HAP-1 (cell line): ENCODE data around the gene SUMF2.
"Not testable (repeated sequence)": the region's sequence is repeated elsewhere in the genome, so short reads cannot be mapped to it uniquely, and the experiment has no call there.

Experiments
- DNase-seq, 2 experiments: peaks; one replicate each; pipeline ENCODE4 v3.0.0-alpha.2; 2016 to 2020; ENCODE audit warnings: low spot score in 2 of 2
- H3K27me3 ChIP-seq: fragments of 250-450 bp; sonication (Bioruptor Pico); 2 replicates; pipeline ENCODE4 v1.5.1; 2020; ENCODE audit warnings: low read depth, mild to moderate bottlenecking, moderate library complexity
- H3K36me3 ChIP-seq: fragments of 250-450 bp; sonication (Bioruptor Pico); replicated peaks from 2 replicates; pipeline ENCODE4 v1.5.1; 2020; ENCODE audit warnings: mild to moderate bottlenecking
- H3K4me1 ChIP-seq: fragments of 250-450 bp; sonication (Bioruptor Pico); 2 replicates; pipeline ENCODE4 v1.5.1; 2020; ENCODE audit warnings: mild to moderate bottlenecking
- H3K4me3 ChIP-seq: fragments of 250-450 bp; sonication (Bioruptor Pico); 2 replicates; pipeline ENCODE4 v1.5.1; 2020; ENCODE audit warnings: mild to moderate bottlenecking, moderate library complexity
- H3K9me3 ChIP-seq: fragments of 250-450 bp; sonication (Bioruptor Pico); 2 replicates; pipeline ENCODE4 v1.5.1; 2020; ENCODE audit warnings: mild to moderate bottlenecking, moderate library complexity
- in situ Hi-C: fragments of 300-500 bp; cut with MboI; formaldehyde crosslinking; loops from 3 replicates; pipeline ENCODE4 v1.14.3; 2020; ENCODE audit warnings: low sequenced_read_pairs, inconsistent platforms, mixed read lengths

SUMF2 gene

DNA sequence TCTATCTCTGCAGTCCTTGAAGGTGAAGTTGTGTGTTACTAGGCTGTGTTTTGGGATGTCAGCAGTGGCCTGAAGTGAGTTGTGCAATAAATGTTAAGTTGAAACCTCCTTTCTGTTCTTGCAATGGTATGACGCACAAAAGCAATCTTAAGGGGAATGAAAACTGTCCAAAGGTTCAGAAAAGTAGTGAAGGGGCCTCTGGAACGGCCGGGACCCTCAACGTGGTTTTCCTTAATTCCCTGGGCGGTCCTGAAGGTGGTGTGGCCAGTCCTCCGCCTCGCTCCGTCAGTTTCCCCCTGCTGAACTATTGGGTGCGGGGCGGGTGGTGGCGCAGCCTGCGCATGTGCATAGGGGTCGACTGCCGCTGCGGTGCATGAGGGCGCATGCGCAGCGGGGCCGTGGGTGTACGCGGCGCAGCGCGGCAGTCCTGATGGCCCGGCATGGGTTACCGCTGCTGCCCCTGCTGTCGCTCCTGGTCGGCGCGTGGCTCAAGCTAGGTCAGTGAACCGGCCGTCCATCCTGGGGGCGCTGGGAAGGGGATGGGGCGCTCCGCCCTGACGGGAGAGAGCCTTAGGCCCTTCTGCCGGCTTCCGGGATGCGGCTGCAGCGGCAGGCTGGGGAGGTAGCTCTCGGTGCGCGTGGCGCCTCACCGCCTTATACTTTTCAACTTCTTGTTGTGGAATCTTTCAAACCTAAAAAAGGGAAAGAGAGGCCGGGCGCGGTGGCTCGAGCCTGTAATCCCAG, at the start of gene SUMF2:
Gene SUMF2, plus strand, starts transcription at position 405 of the 744 bp plus-strand sequence. Its CDS starts 26 bp downstream, at position 431.
- peak within 1 kb of the TSS; percentile 77 for H3K4me3 ChIP-seq
- H3K9me3 ChIP-seq: no peaks in the 10 kb centered on the region
- peak; percentile 80 to 93 for DNase-seq
- H3K36me3 ChIP-seq: peaks cover 51% of the 10 kb centered on the region
- peaks cover 8% of the 10 kb centered on the region for H3K4me1 ChIP-seq
- no peaks in the 10 kb centered on the region for H3K27me3 ChIP-seq
- in situ Hi-C loops: loop anchor here (5.0 kb wide), 1 partner anchor 42 kb away; no protein-coding TSS in a partner anchor

DNA sequence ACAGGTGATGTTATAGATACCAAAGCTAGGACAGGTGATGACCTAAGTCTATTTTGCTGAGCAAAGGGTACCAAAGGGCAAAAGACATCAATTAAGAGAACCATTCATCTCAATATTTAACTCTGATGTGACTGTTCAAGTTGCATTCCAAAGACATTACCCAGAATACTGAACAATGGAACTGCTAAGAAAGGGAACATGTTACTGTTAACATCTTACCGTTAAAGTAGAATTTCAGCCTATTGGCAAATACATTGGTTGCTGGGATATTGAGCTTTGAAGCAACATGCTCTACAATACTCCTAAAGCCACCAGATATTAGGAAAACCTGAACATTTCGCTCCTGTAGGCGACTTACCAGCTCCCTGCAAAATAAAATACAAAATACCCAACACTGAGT, 47.1 kb upstream of the SUMF2 start:
- H3K4me1 ChIP-seq, DNase-seq, H3K4me3 ChIP-seq, H3K9me3 ChIP-seq, H3K27me3 ChIP-seq, in situ Hi-C loops: not testable (repeated sequence)
- peaks cover 76% of the 10 kb centered on the region for H3K36me3 ChIP-seq

DNA sequence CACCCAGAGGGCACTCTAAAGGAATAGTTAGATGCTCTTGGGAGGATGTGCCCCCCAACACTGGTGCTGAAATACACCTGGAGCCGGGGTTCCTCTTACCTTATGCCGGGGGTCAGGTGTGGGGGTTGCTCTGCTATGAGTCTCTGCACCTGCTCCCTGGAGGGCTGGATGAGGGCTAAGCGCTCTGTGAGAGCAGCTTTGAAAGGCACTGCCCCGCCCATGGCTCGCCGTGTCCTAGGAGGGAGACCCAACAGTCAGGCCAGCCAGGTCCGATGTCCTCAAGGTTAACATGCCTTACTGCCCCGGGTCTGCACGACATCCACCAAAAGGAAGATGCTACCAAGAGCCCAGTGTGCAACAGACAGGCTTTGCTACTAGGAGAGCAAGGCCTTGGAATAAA, 44.6 kb upstream of the SUMF2 start:
- no peaks in the 10 kb centered on the region for H3K9me3 ChIP-seq
- in situ Hi-C loops: no loop called here
- peaks cover 62% of the 10 kb centered on the region for H3K36me3 ChIP-seq
- H3K4me3 ChIP-seq: no peak overlapping the region
- DNase-seq: no peak
- no peaks in the 10 kb centered on the region for H3K27me3 ChIP-seq
- no peaks in the 10 kb centered on the region for H3K4me1 ChIP-seq

DNA sequence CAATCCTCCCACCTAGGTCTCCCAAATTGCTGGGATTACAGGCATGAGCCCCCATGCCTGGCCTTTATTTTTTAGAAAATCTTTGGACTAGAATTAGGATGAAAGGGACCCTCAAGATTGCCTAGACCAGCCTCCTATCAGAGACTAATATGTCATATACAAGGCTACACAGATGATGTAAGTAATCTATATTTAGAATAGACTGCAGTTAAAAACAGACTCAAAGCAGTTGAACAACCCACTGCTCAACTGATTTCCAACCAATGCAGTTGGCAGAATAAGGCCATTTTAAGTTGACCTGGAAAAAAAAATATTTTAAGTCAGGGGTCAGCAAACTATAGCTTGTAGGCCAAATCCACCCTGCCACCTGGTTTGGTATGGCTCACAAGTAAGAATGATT, 40.6 kb upstream of the SUMF2 start:
- Histone ChIP-seq H3K27me3 (no peaks in the 10 kb centered on the region), H3K9me3 (no peaks in the 10 kb centered on the region), H3K36me3 (peaks cover 65% of the 10 kb centered on the region), H3K4me3 (no peak overlapping the region), H3K4me1 (no peaks in the 10 kb centered on the region)
- no peak for DNase-seq
- in situ Hi-C loops: loop anchor here (5.0 kb wide), 1 partner anchor 39 kb away; the partner anchor contains the start of gene SUMF2

DNA sequence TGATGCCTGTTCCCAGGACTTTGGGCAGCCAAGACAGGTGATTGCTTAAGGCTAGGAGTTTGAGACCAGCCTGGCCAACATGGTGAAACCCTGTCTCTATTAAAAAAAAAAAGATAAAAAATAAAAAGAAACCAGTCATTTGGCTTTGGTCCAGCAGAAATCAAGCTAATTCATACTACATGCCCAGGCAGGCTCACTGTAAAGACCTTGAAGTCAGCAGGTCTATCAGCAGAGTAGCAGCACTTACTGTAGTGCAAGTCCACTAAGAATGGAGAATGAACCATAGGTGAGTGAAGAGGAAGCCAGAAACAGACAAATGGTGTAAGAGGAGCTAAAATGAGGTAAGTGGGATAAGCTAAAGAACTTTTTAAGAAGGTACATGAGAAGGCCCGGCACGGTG, 37.5 kb upstream of the SUMF2 start:
- no peak for DNase-seq
- Histone ChIP-seq H3K4me3 (no peak overlapping the region), H3K36me3 (peaks cover 62% of the 10 kb centered on the region), H3K27me3 (no peaks in the 10 kb centered on the region), H3K9me3 (no peaks in the 10 kb centered on the region), H3K4me1 (no peaks in the 10 kb centered on the region)
- in situ Hi-C loops: no loop called here

DNA sequence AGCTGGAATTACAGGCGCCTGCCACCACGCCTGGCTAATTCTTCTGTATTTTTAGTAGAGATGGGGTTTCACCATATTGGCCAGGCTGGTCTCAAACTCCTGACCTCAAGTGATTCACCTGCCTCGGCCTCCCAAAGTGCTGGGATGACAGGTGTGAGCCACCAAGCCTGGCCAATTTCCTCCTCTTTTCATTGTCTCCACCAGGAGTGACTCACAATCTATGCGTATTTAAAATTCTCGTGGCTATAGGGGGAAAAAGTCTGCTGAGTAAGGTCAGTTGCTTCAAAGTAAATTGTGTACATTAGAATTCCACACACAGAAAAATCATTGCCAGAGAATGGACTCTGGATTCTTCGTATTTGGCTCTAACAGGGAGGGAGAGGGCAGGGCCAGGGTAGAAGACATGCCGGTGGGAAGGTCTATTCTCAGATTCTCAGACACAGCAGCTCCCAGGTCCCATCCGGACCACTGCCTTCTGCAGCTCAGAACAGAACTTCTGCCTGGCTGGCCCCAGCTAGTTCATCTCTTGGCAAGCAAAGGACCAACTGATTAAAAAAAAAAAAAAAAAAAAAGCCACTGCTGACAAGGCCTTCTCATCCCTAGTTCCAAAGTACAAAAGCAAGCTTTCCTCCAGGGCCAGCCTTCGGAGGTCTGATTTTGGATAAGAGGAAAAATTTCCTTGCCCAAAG, 35.0 kb upstream of the SUMF2 start:
- Histone ChIP-seq H3K4me3 (no peak overlapping the region), H3K27me3 (no peaks in the 10 kb centered on the region), H3K36me3 (peaks cover 58% of the 10 kb centered on the region), H3K9me3 (no peaks in the 10 kb centered on the region), H3K4me1 (no peaks in the 10 kb centered on the region)
- in situ Hi-C loops: no loop called here
- no peak for DNase-seq

DNA sequence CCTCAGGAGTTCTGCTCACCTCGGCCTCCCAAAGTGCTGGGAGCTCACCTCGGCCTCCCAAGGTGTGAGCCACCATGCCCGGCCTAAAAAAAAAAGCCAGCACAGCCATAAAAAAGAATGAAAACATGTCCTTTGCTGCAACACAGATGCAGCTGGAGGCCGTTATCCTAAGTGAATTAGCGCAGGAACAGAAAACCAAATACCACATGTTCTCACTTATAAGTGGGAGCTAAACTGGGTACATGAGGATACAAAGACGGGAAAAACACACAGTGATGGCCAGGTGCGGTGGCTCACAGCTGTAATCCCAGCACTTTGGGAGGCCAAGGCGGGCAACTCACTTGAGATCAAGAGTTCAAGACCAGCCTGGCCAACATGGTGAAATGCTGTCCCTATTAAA, 33.7 kb upstream of the SUMF2 start:
- H3K36me3 ChIP-seq: peaks cover 53% of the 10 kb centered on the region
- no peak for DNase-seq
- H3K4me1 ChIP-seq: no peaks in the 10 kb centered on the region
- H3K4me3 ChIP-seq: no peak overlapping the region
- in situ Hi-C loops: no loop called here
- no peaks in the 10 kb centered on the region for H3K27me3 ChIP-seq
- H3K9me3 ChIP-seq: no peaks in the 10 kb centered on the region

DNA sequence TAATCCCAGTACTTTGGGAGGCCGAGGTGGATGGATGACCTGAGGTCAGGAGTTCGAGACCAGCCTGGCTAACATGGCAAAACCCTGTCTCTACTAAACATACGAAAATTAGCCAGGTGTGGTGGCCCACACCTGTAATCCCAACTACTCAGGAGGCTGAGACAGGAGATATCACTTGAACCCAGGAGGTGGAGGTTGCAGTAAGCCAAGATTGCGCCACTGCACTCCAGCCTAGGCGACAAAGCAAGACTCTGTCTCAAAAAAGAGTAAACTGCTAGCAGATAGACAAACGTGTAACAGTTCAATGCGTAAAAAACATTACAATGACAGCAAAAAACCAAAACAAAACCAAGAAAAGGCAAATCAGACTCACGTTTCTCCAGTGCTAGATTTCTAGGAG, 32.5 kb upstream of the SUMF2 start:
- in situ Hi-C loops: not testable (repeated sequence)
- peaks cover 45% of the 10 kb centered on the region for H3K36me3 ChIP-seq

GRCh38 chr7:56032578-56032977, 31.5 kb upstream of the SUMF2 start:
- H3K4me3 ChIP-seq: peak overlapping the region; percentile 54; the same call in 1 of the 2 replicates
- DNase-seq, H3K27me3 ChIP-seq, H3K9me3 ChIP-seq, H3K4me1 ChIP-seq, in situ Hi-C loops: not testable (repeated sequence)
- H3K36me3 ChIP-seq: peaks cover 34% of the 10 kb centered on the region

More for the DNA sequence above, 32.5 kb upstream of the SUMF2 start:
- not testable (repeated sequence) for H3K4me3 ChIP-seq, DNase-seq, H3K27me3 ChIP-seq, H3K9me3 ChIP-seq, H3K4me1 ChIP-seq

DNA sequence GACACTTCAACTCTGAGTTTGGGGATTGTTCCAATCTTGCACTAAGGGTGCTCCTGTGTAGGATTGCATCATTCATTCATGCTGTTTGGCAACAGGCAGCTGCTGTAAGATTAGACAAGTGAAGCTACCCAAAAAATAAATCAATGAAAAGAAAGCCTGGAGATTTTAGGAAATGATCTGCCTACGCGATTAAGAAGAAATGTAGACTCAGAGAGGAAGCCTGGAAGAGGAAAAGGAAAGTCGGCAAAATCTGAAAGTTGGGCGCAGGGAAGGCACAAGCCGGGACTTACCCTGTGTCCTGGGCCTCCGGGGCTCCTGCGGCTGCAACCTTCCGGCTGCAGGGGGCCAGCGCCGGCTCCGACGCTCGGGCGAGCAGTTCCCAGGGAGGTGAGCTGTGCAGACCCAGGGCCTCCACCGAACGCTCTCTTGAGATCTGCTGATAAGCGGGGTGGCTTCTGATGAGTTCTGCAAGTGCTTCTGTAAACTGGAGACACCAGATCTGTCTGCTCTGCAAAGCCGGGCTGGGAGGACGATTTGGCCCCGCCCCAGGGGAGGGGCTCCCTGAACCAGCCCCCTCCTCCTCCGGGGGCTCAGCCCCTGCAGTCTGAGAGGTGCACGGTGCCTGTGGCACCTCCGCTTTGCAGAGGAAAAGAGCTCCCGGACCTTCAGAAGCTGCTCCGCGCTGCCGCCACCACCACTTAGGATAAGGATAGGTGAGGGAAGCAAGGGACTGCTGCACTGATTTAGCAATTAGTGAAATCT, 30.2 kb upstream of the SUMF2 start:
- H3K9me3 ChIP-seq: no peaks in the 10 kb centered on the region
- H3K27me3 ChIP-seq: no peaks in the 10 kb centered on the region
- no peaks in the 10 kb centered on the region for H3K4me1 ChIP-seq
- H3K36me3 ChIP-seq: peaks cover 25% of the 10 kb centered on the region
- peak overlapping the region; percentile 54 for H3K4me3 ChIP-seq
- in situ Hi-C loops: no loop called here
- peak; percentile 87 to 92 for DNase-seq

DNA sequence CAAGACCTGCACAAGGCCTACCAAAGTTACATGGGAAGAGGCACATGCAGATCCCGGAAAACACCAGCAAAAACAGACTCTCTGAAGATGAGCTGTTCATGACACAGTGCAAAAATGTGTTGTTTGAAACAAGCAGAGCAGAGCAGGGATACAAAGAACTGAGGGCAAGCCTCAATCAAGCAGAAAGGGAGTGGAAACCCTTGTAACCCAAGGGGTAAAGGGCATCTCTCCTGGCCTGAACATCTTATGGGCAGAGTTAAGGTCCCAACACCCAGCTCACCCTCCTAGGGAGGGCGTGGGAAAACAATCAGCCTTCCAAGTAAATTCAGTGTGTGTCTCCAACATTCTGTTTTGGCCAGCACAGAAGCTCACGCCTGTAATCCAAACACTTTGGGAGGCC, 23.4 kb upstream of the SUMF2 start:
- in situ Hi-C loops: no loop called here
- DNase-seq: no peak
- Histone ChIP-seq H3K36me3 (0 out of 2 replicates have a peak, but pooled peaks cover 3% of the 10 kb centered on the region), H3K27me3 (no peaks in the 10 kb centered on the region), H3K9me3 (no peaks in the 10 kb centered on the region), H3K4me1 (no peaks in the 10 kb centered on the region), H3K4me3 (no peak overlapping the region)

GRCh38 chr7:56045758-56046157, 18.3 kb upstream of the SUMF2 start:
- H3K36me3 ChIP-seq, H3K4me3 ChIP-seq, DNase-seq, in situ Hi-C loops, H3K27me3 ChIP-seq, H3K9me3 ChIP-seq: not testable (repeated sequence)
- H3K4me1 ChIP-seq: peaks cover 36% of the 10 kb centered on the region

DNA sequence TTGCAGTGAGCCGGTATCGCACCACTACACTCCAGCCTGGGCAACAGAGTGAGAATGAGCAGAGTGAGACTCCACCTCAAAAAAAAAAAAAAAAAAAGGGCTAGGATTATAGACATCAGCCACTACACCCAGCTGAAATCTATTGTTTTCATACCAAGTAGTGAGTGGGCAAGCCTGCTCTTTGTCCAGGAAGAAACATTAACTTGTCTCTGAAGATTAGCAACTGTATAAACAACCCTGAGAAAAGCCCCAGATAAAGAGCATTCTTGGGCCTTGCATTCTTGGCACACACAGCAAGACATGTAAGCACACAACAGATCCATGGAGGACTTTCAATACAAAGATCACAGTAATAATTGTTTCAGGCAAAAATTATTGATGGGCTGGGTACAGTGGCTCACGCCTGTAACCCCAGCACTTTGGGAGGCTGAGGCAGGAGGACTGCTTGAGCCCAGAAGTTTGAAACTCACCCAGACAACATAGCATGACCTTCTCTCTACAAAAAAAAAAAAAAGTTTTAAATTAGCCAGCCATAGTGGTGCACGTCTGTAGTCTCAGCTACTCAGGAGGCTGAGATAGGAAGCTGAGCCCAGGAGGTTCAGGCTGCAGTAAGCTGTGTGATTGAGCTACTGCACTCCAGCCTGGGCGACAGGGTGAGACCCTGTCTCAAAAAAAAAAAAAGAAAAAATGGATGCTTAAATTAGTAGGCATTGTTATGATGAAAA, 17.2 kb upstream of the SUMF2 start:
- no peaks in the 10 kb centered on the region for H3K9me3 ChIP-seq
- peaks cover 36% of the 10 kb centered on the region for H3K4me1 ChIP-seq
- H3K4me3 ChIP-seq: no peak overlapping the region
- H3K27me3 ChIP-seq: no peaks in the 10 kb centered on the region
- in situ Hi-C loops: no loop called here
- DNase-seq: peak; percentile 71 to 97
- H3K36me3 ChIP-seq: peaks cover 2% of the 10 kb centered on the region
